ENCODE measurements around the gene NINJ2.

NINJ2 gene

GRCh38 chr12:563787-564298, 99.4 kb downstream of the NINJ2 start:
- no peak for DNase-seq

DNA sequence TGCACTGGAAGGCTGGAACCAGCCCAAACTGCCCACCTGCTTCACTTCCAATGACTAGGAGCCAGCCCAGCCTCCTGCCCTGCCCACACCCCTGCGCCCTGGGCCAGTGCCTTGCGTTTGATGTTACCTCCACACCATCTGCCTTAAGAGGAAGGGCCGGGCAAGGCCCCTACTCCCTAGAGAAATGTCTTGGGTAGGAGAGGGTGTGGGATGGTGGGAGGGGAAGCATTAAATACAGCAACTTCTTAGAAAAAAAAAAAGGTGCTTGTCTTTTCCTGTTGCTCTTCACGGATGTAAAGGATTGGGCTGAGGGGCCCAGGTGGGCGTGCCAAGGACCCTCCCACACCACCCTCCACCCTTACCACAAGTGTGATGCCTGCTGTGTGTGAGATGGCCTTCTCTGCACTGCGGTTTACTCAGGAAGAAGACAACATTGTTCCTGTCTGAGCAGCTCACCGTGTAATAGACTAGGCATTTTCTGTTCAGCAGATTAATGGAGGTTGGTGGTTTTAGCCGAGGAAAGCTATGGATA, 99.9 kb downstream of the NINJ2 start:
- no peak for DNase-seq

DNA sequence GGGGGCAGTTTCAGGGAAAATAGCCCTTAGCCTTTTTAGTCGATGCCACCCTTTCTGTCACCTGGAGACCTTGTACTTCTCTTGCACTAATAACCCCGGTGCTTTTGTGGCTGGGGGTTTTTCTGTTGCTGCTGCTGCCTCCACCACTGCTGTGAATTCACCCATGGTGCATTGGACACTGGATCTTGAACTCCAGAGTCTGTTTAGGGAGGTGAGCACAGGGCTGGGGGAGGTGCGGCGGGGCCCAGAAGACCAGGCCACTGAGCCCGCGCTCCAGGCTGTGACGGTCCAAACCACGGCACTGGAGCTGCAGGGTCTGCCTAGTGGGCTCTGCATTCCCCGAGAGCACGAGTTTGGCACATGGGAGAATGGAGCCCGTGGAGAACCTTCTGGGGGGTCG, 100.6 kb downstream of the NINJ2 start:
- no peak for DNase-seq

DNA sequence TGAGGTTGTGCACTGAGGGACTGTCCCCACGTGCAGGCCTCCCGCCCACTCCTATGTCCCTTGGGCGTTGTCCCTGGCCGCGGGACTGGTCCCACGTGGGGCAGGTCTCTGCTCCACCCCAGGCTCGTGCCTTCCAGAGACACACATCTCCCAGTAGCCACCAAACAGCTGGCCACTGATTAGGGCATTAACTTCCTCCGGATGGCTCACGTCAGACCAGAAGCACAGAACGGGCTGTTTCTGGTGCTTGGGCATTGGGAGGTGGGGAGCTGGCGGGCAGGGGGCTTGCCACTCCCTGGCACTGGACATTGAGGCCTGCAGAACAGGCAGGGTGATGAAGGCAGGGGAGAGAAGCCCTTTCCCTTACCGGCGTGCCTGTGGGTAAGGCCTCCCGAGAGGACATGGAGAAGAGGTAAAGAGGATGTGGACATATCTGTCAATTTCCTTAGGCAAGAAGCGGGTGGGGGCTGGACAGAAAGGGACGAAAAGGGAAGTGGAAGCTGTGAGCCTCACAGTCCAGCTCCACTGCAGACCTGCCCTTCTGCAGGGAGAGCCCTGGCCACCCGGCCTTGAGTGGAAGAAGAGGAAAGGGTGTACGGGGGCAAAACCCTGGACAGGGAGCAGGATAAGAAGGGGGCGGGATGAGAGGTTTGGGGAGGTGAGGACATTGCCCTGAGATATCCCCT, 101.2 kb downstream of the NINJ2 start:
- no peak for DNase-seq

DNA sequence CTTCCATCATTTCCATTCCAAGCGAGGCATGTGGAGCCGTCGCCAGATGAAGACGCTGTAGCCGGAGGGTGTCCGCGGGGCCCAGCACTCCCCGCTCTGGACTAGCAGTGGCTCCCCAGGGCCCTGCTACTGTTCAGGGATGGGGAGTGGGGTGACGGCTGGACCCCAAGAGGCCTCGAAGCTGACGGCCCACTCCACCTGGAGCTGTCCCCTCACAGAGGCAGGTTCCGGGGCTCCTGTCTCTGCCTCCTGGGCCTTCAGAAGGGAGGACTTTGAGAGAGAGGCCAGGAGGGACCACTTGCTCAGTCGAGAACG, 101.9 kb downstream of the NINJ2 start:
- DNase-seq, result no peak

GRCh38 chr12:560691-561390, 102.4 kb downstream of the NINJ2 start:
- DNase-seq, result no peak

- no peak for DNase-seq
These were observed 103.3 kb downstream of the NINJ2 start for GRCh38 chr12:559906-560455.

DNA sequence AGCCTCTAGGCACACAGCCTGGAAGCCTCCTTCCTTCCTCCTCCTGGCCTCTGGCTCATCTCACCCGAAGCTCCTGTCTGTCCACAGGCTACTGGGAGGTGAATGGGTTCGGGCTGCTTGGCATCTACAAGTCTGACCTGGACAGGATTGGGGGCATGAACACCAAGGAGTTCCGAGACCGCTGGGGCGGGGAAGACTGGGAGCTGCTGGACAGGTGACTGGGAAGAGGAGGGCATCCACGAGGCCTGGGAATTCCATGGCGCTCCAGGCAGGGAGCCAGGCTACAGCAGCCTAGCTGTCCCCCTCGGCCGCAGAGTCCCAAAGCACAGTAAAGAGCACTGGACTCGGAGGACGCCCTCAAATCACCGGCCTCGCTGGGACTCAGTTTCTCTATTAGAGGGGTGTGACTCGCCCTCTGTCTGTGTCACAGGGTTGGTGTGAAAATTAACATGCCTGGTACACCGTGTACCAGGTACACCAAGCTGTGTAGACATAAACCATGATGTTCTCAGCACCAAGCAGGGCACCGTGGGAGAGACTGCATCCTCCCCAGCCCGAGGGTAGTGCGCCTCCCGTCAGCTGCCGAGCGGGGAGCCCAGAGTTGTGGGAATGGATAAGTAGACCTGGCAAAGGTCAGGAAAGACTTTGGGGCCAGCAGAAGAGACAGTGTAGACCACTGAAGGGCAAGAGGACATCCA, 103.9 kb downstream of the NINJ2 start:
- DNase-seq, result no peak

DNA sequence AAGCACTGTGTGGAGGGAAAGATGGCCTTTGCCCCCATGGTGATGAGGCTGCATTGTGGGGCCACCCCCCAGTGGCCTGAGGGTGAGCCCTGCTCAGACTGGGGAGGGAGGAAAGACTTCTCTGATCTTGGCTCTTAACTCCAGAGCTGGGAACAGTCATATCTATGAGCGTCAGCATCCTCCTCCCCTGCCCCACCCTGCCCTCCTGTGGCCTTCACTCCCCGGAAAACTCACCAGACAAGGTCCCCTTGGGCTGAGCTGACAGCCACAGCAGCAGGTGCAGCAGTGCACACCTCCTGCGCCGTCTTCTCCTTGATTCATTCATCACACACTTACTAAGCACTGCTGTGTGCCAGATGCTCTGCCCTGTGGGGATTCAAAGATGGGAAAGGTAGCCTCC, 104.7 kb downstream of the NINJ2 start:
- DNase-seq, result no peak

GRCh38 chr12:556498-556897, 106.7 kb downstream of the NINJ2 start:
- no peak for DNase-seq

DNA sequence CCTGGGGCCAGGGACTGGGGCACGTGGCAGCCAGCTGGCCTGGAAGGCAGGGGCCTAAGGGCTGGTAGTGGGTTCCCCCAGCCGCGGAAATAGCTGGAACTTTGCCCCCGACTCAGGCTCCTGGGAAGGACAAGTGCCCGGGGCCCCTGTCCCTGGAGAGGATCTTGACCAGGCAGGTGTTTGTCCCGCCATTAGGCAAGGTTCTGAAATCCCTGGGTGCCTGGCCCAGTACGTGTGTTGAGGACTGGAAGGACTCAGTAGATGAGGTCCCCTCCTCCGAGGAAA, 109.3 kb downstream of the NINJ2 start:
- DNase-seq, result no peak

DNA sequence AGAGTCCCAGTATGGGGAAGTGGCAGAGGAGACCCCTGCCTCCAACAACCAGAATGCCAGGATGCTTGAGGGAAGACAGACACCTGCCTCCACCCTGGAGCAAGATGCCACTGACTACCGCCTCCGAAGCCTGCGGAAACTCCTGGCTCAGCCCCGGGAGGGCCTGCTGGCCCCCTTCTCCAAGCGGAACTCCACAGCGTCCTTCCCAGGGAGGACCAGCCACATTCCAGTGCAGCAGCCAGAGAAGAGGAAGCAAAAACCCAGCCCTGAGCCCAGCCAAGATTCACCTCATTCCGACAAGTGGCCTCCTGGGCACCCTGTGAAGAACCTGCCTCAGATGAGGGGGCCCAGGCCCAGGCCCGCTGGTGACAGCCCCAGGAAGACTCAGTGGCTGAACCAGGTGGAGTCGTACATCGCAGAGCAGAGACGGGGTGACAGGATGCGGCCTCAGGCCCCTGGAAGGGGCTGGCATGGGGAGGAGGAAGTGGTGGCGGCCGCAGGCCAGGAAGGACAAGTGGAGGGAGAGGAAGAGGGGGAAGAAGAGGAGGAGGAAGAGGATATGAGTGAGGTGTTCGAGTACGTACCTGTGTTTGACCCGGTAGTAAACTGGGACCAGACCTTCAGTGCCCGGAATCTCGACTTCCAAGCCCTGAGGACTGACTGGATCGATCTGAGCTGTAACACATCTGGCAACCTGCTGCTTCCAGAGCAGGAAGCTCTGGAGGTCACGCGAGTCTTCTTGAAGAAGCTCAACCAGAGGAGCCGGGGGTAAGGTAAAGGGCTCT, 109.8 kb downstream of the NINJ2 start:
- DNase-seq, result no peak

- no peak for DNase-seq
These were observed 110.8 kb downstream of the NINJ2 start for GRCh38 chr12:552466-552865.

- no peak for DNase-seq
These were observed 112.6 kb downstream of the NINJ2 start for GRCh38 chr12:550473-551260.

DNA sequence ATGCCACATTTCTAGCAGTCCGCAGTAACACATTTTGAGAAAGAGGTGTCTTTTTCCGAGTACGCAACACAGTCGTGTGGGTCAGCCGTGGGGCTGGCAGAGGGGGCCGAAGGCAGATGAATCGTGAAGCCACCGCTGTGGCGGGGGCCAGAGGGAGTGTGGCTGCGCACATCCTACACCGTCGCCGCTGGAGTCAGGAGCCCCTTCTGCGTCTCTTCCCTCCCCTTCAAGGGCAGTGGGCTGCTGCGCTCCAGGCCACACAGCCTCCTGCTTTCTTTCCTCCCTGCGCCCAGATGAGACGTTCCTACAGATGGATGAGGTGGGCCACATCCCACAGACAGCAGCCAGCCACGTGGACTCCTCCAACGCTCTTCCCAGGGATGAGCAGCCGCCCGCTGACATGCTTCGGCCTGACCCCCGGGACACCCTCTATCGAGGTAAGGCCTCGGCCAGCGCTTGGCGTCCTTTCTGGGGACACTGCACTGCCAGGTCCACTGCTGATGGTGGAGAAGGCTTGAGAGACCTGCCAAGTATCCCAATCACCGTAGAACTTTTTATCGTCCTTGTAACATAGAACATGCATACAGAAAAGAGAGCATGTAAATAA, 113.7 kb downstream of the NINJ2 start:
- DNase-seq, result no peak

- DNase-seq, result no peak
These were observed 115.3 kb downstream of the NINJ2 start for GRCh38 chr12:547883-548470.

GRCh38 chr12:546920-547845, 116.1 kb downstream of the NINJ2 start:
- peak; percentile 28 to 76 for DNase-seq

DNA sequence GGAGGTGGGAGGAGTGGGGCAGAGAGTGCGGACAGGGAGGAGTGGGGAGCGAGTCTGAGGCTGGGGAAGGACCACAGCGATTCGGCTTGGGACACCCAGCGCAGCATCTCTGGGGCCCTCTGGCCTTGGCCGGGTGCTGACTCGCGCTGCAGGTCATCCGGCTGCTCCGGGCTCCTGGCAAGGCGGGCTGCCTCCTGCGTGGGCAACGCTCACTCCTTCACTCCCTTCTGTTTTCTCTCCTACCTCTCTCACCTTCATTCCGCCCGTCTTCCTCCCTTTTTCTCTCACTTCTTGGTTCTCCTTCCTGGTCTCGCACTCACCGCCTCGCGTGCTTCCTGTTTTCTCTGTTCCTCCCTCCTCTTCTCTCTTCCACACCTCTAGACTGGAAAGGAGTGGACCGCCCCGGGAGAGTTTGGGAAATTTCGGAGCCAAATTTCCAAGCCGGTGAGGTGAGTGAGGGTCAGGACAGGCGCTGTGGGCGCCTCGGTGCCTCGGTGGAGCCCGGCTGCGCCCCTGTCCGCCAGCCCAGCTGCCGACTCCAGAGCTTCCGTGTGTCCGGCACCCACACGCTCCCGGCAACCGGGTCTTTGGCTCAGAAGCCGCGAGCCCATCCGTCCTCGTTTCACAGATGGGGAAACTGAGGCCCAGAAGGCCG, 116.9 kb downstream of the NINJ2 start:
- DNase-seq, result no peak

DNA sequence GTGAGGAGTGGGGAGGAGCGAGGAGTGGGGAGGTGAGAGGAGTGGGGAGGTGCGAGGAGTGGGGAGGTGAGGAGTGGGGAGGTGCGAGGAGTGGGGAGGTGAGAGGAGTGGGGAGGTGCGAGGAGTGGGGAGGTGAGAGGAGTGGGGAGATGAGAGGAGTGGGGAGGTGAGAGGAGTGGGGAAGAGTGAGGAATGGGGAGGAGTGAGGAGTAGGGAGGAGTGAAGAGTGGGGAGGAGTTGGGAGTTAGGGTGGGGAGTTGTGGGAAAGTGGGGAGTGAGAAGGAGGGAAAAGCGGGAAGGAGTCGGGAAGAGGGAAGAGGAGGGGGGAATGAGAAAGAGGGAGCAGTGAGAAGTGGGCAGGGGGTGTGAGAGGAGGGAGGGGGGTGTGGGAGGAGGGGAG, 117.4 kb downstream of the NINJ2 start:
- DNase-seq, result no peak

Data from NCI-H526 (cell line).